ENCODE measurements around the gene KIAA1328.

GRCh38 chr18:37144921-37145320 lies 316.0 kb downstream of the KIAA1328 start:
- TF ChIP-seq EZH2phosphoT487 (IDR thresholded peaks at IDR 0.05; ENCODE audit: insufficient read depth, low read depth) (no peak), EZH2 (IDR thresholded peaks at IDR 0.05; ENCODE audit: insufficient read depth, poor library complexity, severe bottlenecking) (no peak)
